Islet precursor cell (in vitro differentiated cells): ENCODE results near the gene TTC23L.

Experiments
- DNase-seq: peaks from one replicate; pipeline ENCODE4 v3.0.0-alpha.2; 2018

Gene TTC23L

GRCh38 chr5:34833976-34834793 lies 4.8 kb upstream of the TTC23L start:
- no peak for DNase-seq

GRCh38 chr5:34834794-34835089 lies 4.2 kb upstream of the TTC23L start:
- DNase-seq: no peak

DNA sequence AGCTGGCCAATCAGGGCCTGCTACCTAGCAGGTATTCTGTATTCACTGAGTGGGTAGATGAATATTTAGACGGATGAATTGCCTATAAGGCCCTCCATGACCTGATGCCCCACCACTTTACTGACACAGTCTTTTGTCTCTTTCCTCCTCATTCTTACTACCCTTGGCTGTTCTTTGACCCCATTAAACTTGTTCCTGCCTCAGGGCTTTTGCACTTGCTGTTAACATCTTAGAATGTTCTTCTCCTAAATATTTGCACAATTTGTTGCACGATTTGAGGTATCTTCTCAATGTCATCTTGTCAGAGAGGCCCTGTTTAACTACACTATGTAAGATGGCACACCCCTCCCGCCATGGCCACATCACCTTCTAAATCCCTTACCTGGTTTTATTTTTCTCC lies 3.3 kb upstream of the TTC23L start:
- no peak for DNase-seq

DNA sequence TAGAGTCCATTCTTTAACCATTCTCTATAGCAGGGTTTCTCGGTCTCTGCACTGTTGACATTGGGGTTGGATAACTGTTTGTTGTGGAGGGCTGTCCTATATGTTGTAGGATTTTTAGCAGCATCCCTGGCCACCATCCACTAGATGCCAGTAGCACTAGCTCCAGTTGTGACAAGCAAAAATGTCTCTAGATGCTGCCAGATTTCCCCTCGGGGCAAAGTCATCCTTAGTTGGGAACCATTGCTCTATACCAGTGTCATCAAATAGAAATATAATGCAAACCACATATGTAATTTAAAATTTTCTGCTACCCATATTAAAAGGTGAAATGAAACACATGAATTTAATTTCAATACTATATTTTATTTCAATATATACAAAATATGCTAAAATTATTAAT lies 2.9 kb downstream of the TTC23L start:
- no peak for DNase-seq

- DNase-seq: peak; percentile 79
These were observed 3.6 kb downstream of the TTC23L start for GRCh38 chr5:34842554-34842953.

DNA sequence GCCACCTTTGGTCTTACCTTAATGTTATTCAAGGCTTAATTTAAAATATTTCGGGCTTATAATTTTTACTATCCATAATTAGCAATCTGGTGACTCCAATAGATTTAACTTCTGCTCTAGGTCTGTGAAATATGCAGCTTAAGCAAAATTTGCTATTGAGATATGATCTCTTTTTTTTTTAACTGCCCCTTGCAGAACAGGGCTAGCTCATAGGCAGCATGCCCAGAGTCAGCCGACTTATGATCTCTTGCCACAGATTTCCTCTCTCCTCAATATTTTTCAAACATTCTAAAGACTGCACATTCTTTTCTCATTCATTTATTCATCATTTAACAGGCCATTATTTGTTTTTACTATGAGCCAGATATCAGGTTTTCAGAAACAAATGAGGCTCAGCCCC lies 4.5 kb downstream of the TTC23L start:
- DNase-seq: no peak

- no peak for DNase-seq
These were observed 5.1 kb downstream of the TTC23L start for GRCh38 chr5:34844106-34844505.

GRCh38 chr5:34844999-34845398 lies 6.0 kb downstream of the TTC23L start:
- no peak for DNase-seq

DNA sequence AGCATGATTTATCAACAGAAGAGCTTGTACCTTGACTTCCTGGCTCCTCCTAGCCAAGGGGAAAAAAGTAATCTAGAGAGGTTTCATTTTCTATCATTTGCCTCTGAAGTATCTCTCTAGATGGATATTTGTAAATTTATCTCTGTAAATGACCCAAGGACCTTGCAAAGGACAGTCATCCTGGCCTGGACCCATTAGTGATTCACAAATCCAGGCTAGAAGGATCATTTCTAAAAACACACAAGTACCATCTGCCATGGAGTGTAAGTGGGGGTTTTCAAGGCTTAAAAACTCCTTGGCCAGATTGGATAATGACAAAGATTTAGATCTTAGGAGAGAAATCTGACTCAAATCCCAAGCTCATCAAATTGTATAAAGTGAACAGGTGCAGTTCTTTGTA lies 8.1 kb downstream of the TTC23L start:
- no peak for DNase-seq

GRCh38 chr5:34847552-34847951 lies 8.6 kb downstream of the TTC23L start:
- no peak for DNase-seq

DNA sequence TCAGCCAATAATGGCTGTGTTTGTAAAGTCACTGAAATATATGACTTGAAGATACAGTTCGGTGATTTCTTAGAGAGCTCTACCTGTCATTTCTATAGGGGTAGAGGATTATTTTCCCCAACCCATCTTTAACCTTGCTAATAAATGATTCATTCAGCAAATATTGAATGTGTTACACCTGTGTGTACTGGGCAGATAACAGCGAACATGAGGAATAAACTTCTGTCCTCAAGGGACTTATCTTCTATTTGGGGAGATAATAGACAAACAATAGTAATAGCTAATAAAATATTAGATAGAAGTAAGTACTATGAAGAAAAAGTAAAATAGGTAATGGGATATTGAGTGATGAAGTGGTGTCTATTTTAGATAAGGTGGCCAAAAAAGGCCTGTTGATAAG lies 9.3 kb downstream of the TTC23L start:
- no peak for DNase-seq

GRCh38 chr5:34849253-34849652 lies 10.3 kb downstream of the TTC23L start:
- no peak for DNase-seq

- DNase-seq: no peak
These were observed 15.7 kb downstream of the TTC23L start for GRCh38 chr5:34854459-34855174.

DNA sequence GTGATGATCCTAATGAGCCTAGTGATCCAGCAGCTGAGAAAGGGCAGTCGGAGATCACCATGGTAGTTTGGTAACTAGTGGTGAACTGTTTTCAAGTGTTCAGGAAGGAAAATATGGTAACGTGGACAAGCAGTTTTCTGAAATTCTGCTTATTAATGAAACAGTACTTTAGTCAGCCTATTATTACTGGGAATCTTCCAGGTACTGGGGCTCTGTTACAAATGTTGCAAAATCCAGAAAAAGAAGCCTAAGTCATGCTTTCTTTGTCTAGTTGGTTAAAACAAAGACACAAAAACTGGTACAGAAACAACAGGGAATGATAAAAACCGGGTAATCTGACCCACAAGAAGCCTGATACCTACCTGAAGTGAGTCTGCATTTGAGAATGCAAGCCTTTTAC lies 18.2 kb downstream of the TTC23L start:
- DNase-seq: no peak

DNA sequence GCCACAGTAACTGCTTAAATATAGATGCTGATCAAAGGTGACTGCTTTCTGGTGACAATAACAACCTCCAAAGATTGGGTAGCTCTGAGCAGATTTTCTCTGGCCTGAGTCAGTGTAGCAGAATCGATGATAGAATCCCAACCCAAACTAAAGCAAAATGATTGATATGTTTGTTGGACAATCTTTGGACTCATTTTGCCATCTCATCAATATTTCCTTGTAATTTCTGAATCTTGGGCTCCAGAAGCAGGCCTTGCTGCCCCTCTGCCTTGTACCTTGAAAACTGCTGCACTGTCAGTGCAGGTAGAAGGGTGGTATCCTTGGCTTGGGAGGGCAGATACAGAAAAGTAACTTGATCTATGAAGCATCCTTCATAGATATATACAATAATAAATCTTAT lies 18.9 kb downstream of the TTC23L start:
- no peak for DNase-seq

DNA sequence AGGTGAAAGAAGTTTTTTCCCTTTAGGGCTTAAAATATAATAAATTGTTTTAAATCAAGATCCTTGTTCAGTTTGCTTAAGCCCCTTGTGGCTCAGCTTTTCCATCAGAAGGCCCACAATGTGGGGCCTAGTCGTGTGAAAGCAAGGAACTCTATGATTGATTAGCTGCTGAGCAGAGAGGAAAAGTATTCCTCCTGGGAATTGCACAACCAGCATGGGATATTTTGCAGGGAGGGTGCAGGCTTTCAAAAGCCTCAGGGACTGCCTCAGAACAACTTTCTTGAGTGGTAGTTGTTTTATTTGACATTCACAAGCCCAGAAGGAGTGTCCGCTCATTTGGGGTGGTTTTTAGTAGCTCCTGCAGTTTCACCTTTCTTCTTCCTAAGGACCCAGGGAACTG lies 19.8 kb downstream of the TTC23L start:
- no peak for DNase-seq

GRCh38 chr5:34859253-34859652 lies 20.3 kb downstream of the TTC23L start:
- DNase-seq: no peak

- no peak for DNase-seq
These were observed 25.0 kb downstream of the TTC23L start for GRCh38 chr5:34863946-34864345.

- DNase-seq: no peak
These were observed 26.1 kb downstream of the TTC23L start for GRCh38 chr5:34865091-34865490.

DNA sequence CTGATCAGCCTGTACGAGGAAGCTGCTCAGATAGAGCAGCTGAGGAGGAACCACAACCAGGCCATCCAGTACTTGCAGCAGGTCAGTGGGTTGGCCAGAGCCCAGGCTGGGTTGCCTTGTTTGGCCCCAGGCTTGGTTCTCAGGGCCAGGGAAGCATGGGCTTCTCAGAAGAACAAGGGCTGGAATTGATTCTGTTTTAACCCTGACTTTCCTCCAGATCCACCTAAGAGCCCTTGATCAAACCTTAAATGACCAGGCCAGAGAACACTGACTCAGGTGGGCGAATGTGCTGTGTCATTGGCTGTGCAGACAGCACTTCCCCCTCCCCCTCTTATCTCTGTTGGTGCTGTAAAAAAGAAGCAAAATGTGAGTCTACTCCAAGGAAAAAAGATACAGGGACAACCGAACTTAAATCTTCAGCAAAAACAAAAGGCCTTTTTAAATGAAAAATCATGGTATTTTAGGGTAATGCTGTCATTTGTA lies 28.1 kb downstream of the TTC23L start:
- DNase-seq: peak; percentile 83

DNA sequence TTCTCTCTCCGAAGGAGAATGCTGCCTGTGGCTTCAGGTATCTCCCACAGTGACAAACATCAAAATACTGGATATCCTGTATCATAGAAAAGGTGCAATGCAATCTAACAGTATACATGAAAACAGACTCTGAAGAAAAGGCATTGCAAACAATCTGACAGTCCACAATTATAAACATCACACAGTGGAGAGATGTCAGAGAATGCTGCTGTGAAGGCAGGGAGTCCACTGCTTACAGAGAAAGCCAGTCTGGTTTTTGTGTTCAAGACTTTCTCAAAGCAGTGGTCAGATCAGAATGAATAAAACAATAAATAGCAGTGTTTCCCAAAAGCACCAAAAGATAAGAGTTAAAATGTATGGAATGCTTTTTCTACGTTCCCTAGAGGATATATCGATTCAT lies 28.7 kb downstream of the TTC23L start:
- DNase-seq: no peak

- DNase-seq: no peak
These were observed 29.8 kb downstream of the TTC23L start for GRCh38 chr5:34868791-34869190.

DNA sequence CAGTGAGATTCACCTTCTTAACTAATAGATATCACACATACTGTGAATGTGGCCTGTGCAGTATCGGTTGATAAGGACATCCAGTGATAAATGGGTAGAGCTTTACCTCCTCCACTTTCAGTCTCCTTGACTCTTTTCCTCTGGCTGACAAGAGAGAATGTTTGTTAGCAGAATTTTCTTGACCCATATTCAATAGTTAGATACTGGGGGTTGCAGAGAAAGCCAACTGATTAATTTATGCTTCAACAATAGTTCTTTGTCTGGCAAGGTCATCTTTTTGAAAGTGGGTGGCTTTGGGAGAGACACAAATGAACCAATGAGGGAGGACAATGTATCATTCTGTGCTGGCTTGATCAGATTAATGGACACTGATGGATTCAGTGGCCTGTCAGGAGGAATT lies 30.3 kb downstream of the TTC23L start:
- no peak for DNase-seq

GRCh38 chr5:34870382-34870781 lies 31.4 kb downstream of the TTC23L start:
- no peak for DNase-seq

DNA sequence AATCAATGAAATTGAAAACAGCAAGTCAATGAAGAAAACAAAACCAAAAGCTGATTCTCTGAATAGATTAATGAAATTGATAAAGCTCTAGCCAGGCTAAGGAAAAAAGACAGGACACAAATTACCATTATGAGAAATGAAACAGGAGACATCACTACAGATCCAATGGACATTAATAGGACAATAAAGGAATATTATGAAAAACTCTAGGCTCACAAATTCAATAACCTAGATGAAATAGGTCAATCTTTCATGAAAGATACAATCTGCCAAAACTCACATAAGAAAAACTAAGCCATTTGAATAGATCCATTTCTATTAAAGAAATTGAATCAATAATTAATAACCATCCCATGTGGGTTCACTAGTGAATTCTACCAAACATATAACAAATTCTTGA lies 37.3 kb downstream of the TTC23L start:
- no peak for DNase-seq
